GM23338 (cell line): ENCODE data around the gene ZNF140.

Source experiments
- EZH2phosphoT487 ChIP-seq: fragments of 200-600 bp; sonication (generic); IDR thresholded peaks from one replicate; pipeline ENCODE4 v1.8.1; 2018; ENCODE audit warnings: antibody characterized with exemption; ENCODE audit not compliant: unreplicated experiment
- TF ChIP-seq, protein P1 (sequence below), 2 experiments: fragments of 200-600 bp in 1 of 2; sonication (generic) in 1 of 2; conservative IDR thresholded peaks; 2 replicates each; pipeline versions ENCODE4 v1.5.1 to v1.6.1; 2016 to 2017; ENCODE audit warnings: antibody characterized with exemption in 2 of 2, low read depth in 2 of 2, mild to moderate bottlenecking in 2 of 2, moderate library complexity in 1 of 2

DNA sequence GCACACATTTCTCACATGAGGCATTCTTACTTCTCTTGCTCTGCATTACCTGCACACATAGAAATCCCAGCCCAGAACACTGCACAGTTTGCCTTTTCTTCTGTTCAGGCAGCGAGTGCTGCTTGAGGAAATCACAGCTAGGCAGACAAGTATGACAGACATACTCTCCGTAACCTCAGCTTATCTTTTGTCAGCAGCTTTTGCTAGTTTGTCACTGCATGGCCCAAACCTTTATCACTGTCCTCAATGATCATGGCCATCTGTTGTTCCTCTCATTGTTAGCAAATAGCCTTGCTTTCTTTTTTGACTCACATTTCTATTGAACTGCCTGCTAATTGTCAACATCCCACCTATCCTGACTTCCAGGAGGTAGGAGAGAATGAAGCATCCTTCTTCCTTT is 55.0 kb downstream of the ZNF140 start:
- no peak for TF ChIP-seq EZH2phosphoT487
- TF ChIP-seq, protein P1, sequence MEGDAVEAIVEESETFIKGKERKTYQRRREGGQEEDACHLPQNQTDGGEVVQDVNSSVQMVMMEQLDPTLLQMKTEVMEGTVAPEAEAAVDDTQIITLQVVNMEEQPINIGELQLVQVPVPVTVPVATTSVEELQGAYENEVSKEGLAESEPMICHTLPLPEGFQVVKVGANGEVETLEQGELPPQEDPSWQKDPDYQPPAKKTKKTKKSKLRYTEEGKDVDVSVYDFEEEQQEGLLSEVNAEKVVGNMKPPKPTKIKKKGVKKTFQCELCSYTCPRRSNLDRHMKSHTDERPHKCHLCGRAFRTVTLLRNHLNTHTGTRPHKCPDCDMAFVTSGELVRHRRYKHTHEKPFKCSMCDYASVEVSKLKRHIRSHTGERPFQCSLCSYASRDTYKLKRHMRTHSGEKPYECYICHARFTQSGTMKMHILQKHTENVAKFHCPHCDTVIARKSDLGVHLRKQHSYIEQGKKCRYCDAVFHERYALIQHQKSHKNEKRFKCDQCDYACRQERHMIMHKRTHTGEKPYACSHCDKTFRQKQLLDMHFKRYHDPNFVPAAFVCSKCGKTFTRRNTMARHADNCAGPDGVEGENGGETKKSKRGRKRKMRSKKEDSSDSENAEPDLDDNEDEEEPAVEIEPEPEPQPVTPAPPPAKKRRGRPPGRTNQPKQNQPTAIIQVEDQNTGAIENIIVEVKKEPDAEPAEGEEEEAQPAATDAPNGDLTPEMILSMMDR (conservative IDR thresholded peaks at IDR 0.05; ENCODE audit: low read depth in 2 of 2): no peak
